ENCODE results near the gene ALDH8A1.

The ALDH8A1 gene

GRCh38 chr6:134873500-134874388 lies 76.2 kb downstream of the ALDH8A1 start:
- DNase-seq (ENCODE audit: low read depth, low spot score) = no peak

- no peak for DNase-seq (ENCODE audit: low read depth, low spot score)
Measured at GRCh38 chr6:134870677-134871498, 79.0 kb downstream of the ALDH8A1 start.

- DNase-seq (ENCODE audit: low read depth, low spot score) = no peak
Measured at GRCh38 chr6:134868812-134869211, 81.1 kb downstream of the ALDH8A1 start.

All from activated naive CD8-positive, alpha-beta T cell treated with anti-CD3 and anti-CD28 coated beads, Interleukin-2, amount 50 U/mL, for 16 hours (primary cell).